Activated CD8-positive, alpha-beta T cell treated with anti-CD3 and anti-CD28 coated beads, Interleukin-2, amount 10 ng/mL, durations not matched to agents 7 days and 5 days (primary cell): ENCODE data around the gene DCST2. TPM values are rescaled to one million over a fixed set of nuclear protein-coding genes. Genes with fewer than 3 reads are reported as not detected.

Experiments used
- ATAC-seq: fragments of 150-1000 bp; cut with Tn5 transposase; one replicate; pipeline ENCODE4 v1.10.0; 2021; ENCODE audit warnings: moderate library complexity
- CTCF ChIA-PET: fragments of 350-600 bp; sonication (Branson Sonifier 250); formaldehyde crosslinking; loops from one replicate; lab custom pipeline; 2021; ENCODE audit warnings: antibody characterized with exemption; lab: Charles Lee
- POLR2A ChIA-PET: fragments of 350-600 bp; sonication (Branson Sonifier 250); formaldehyde crosslinking; loops from one replicate; lab custom pipeline; 2021; ENCODE audit warnings: antibody characterized with exemption; lab: Charles Lee
- DNase-seq: peaks from one replicate; pipeline ENCODE4 v3.0.0-alpha.2; 2020
- H3K27ac Mint-ChIP-seq: one replicate; pipeline ENCODE4 v1.8.0; 2021; ENCODE audit warnings: mild to moderate bottlenecking, mixed read lengths
- H3K27me3 Mint-ChIP-seq: one replicate; pipeline ENCODE4 v1.8.0; 2021; ENCODE audit warnings: low read depth, mixed read lengths
- H3K36me3 Mint-ChIP-seq: one replicate; pipeline ENCODE4 v1.8.0; 2021; ENCODE audit warnings: low read depth, mixed read lengths
- H3K4me1 Mint-ChIP-seq: one replicate; pipeline ENCODE4 v1.8.0; 2021; ENCODE audit warnings: low read depth, mixed read lengths
- H3K4me3 Mint-ChIP-seq: one replicate; pipeline ENCODE4 v1.8.0; 2021; ENCODE audit warnings: mild to moderate bottlenecking, mixed read lengths
- H3K9me3 Mint-ChIP-seq: one replicate; pipeline ENCODE4 v1.8.0; 2022; ENCODE audit warnings: mixed read lengths; ENCODE audit not compliant: insufficient read depth
- total RNA-seq, 2 experiments: library from RNA; stranded (reverse); gene quantifications; one replicate each; pipeline ENCODE4 v1.2.3, GENCODE V29; 2021

DCST2 gene
- total RNA-seq, 2 experiments from 2014 or later: 0.24 to 0.37 TPM

DNA sequence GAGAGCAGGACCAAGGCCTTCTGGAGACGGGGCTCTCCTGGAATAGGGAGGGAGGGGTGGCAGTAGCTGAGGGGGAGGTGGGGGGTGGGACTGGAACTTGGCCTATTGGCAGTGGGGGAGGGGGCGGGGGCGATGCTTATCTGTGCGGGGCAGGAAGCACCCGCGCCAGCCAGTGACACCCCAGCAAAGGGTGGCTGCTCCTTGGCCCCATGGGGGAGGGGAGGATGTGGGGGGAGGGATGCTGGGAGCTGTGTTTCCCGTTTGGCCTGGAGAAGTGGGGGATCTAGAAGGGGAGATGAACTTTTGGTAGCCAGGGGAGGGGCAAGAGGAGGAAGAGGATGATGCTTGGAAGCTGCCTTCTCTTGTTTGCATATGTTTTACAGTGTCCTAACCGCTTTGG is 19.9 kb downstream of the DCST2 start:
- peak overlapping the region; percentile 48 for H3K27ac Mint-ChIP-seq
- no peaks in the 10 kb centered on the region for H3K27me3 Mint-ChIP-seq
- ChIA-PET POLR2A (no interaction called here), CTCF (interaction anchor here (0.7 to 7.5 kb wide), 7 partner anchors 9 to 78 kb away, joined by 3 to 57 read pairs (median 4); partner anchors contain the start of genes ADAM15 and PMVK)
- H3K4me1 Mint-ChIP-seq: peaks cover 82% of the 10 kb centered on the region
- no peaks in the 10 kb centered on the region for H3K9me3 Mint-ChIP-seq
- no peak overlapping the region for H3K4me3 Mint-ChIP-seq
- no peak for ATAC-seq
- no peak for DNase-seq
- peaks cover 21% of the 10 kb centered on the region for H3K36me3 Mint-ChIP-seq

GRCh38 chr1:155012776-155013602 is 20.6 kb downstream of the DCST2 start:
- ChIA-PET POLR2A (no interaction called here), CTCF (interaction anchor here (0.7 to 7.5 kb wide), 8 partner anchors 9 to 79 kb away, joined by 3 to 57 read pairs (median 4); partner anchors contain the start of genes ADAM15 and PMVK)
- ATAC-seq (no peak), DNase-seq (no peak)
- Mint-ChIP-seq H3K9me3 (no peaks in the 10 kb centered on the region), H3K36me3 (peaks cover 21% of the 10 kb centered on the region), H3K4me1 (peaks cover 84% of the 10 kb centered on the region), H3K4me3 (no peak overlapping the region), H3K27ac (peak overlapping the region; percentile 48), H3K27me3 (no peaks in the 10 kb centered on the region)

- Mint-ChIP-seq H3K4me3 (no peak overlapping the region), H3K27ac (peak overlapping the region; percentile 34)
- no peak for ATAC-seq
Measured at GRCh38 chr1:155012026-155012546, 21.5 kb downstream of the DCST2 start.

DNA sequence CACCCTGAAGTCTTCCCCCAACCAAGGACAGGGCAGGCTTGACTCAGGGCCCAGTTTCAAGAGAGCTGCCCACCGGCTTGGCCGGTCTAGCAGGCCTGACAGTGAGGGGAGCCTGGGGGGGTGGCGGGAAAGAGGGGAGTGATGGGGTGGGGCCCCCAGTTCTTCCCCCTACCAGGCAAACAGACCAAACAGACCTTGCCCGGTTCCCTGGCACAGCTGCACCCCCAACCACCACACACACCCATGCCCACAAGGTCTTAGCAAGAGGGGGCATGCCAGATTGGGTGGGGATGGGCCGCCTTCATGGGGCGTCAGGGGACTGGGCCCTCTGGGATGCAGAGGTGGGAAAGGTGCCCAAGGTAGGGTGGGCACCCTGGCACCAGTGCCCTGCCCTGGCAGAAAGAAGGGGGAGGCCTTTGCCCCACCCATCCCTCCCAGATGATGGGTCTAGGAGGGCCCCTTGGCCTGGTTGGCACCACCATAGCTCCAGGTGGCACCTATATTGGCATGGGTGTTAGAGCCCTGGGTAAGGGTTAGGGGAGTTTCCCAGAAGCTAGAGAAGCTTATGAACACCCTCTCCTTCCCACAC is 22.1 kb downstream of the DCST2 start:
- ChIA-PET POLR2A (interaction anchor here (1.5 kb wide), 1 partner anchor 37 kb away, joined by 6 read pairs; the partner anchor contains the start of gene CKS1B), CTCF (interaction anchor here (1.2 to 2.3 kb wide), 4 partner anchors 8 to 34 kb away, joined by 5 to 13 read pairs (median 7); no protein-coding TSS in a partner anchor)
- Mint-ChIP-seq H3K4me3 (no peak overlapping the region), H3K27me3 (no peaks in the 10 kb centered on the region), H3K27ac (peak overlapping the region; percentile 71), H3K4me1 (peaks cover 85% of the 10 kb centered on the region), H3K36me3 (peaks cover 20% of the 10 kb centered on the region), H3K9me3 (no peaks in the 10 kb centered on the region)
- no peak for DNase-seq
- no peak for ATAC-seq

More at GRCh38 chr1:155012026-155012546, 21.5 kb downstream of the DCST2 start:
- Mint-ChIP-seq H3K27me3 (no peaks in the 10 kb centered on the region), H3K9me3 (no peaks in the 10 kb centered on the region), H3K4me1 (peaks cover 85% of the 10 kb centered on the region), H3K36me3 (peaks cover 21% of the 10 kb centered on the region)
- no peak for DNase-seq
- POLR2A ChIA-PET: no interaction called here
- CTCF ChIA-PET: interaction anchor here (1.2 to 7.5 kb wide), 7 partner anchors 8 to 75 kb away, joined by 3 to 57 read pairs (median 6); partner anchors contain the start of genes ADAM15 and PMVK

DNA sequence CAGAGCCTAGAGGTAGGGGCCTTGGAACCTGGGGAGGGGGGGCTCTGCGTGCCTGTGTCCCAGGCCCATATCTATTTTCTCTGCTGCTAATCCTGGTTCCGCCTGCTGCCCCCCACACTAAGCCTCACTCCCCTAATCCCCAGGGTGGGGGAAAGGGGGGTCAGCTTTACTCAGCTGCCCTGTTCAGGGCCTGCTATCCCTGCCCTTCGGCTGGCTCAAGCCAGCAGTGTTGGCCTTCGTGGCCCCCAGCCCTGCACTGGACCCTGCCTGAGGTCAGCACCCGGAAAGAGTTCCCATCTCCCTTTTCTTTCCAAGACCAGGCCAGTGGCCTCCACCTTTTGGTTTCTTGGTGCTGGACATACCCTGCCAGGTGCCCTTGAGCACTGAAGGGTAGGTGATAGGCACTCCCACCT is 22.6 kb downstream of the DCST2 start:
- H3K27ac Mint-ChIP-seq: peak overlapping the region; percentile 71
- peaks cover 19% of the 10 kb centered on the region for H3K36me3 Mint-ChIP-seq

DNA sequence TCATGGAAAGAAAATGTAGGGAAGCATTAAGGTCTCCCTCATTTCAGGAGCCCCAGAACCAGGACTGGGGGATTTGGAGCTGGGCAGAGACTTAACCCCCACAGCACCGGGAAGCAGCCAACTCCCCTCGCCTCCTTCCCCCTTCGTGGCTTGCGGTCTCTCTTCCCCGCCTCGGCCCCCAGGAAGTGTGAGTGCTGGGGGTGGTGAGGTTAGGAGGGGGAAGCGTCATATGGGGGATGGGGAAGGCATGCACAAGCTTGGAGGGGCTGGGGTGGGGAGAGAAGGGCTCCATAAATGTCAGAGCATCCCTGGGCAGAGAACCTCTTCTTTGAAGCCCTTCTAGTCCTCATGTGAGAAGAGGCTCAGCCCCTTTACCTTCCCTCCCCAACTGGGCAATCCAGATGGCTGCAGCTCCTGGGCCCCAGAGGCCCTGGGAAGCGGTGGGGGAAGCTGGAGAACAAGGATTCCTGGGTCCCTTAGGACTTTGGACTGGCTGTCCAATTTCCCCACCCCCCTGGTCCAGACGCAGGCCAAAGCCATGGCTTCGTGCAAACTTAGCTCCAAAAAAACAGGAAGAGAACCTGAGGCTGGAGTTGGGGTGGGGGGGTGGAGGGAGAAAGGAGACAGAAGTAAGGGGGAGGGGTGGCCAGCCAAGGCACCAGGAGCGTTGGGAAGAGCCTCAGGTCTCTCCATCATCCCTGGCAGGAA is 23.2 kb downstream of the DCST2 start:
- Mint-ChIP-seq H3K27ac (peak overlapping the region; percentile 70), H3K27me3 (no peaks in the 10 kb centered on the region), H3K4me3 (peak overlapping the region; percentile 57), H3K9me3 (no peaks in the 10 kb centered on the region), H3K4me1 (peaks cover 85% of the 10 kb centered on the region), H3K36me3 (peaks cover 13% of the 10 kb centered on the region)
- peak; percentile 45 for DNase-seq
- CTCF ChIA-PET: interaction anchor here (0.7 to 2.1 kb wide), 8 partner anchors 9 to 75 kb away, joined by 3 to 6 read pairs (median 4); partner anchors contain the start of genes ADAM15 and LENEP
- POLR2A ChIA-PET: interaction anchor here (1.1 to 1.5 kb wide), 2 partner anchors 9 to 36 kb away, joined by 4 to 6 read pairs; partner anchors contain the start of gene CKS1B
- ATAC-seq: no peak

More for the DNA sequence above, 22.6 kb downstream of the DCST2 start:
- Mint-ChIP-seq H3K27me3 (no peaks in the 10 kb centered on the region), H3K4me1 (peaks cover 85% of the 10 kb centered on the region), H3K9me3 (no peaks in the 10 kb centered on the region), H3K4me3 (no peak overlapping the region)
- ATAC-seq: no peak
- ChIA-PET POLR2A (interaction anchor here (1.1 to 1.5 kb wide), 2 partner anchors 10 to 36 kb away, joined by 4 to 6 read pairs; partner anchors contain the start of gene CKS1B), CTCF (interaction anchor here (1.0 to 2.1 kb wide), 6 partner anchors 9 to 50 kb away, joined by 3 to 6 read pairs (median 4); partner anchors contain the start of genes ADAM15 and LENEP)
- DNase-seq: no peak

DNA sequence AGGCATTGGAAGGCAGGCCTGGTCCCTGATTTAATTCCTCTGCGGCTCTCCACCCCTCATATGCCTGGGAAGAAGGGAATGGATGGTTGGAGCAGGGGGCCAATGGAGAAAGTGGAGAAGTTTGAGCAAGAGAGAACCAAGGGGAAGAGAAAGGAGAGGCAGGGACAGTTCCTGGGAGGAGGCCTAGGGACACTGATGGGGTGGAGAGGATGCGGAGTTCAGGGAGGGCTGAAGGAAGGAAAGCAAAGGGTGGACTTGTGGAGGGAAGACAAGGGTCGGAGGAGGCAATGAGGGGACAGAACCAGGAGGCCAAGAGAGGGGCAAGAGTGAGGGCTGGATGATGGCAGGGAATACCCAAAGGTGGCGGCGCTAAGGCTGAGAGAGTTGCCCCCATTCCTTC is 23.8 kb downstream of the DCST2 start:
- Mint-ChIP-seq H3K4me3 (peak overlapping the region; percentile 57), H3K36me3 (peaks cover 13% of the 10 kb centered on the region), H3K9me3 (no peaks in the 10 kb centered on the region), H3K4me1 (peaks cover 89% of the 10 kb centered on the region), H3K27me3 (no peaks in the 10 kb centered on the region), H3K27ac (peak overlapping the region; percentile 70)
- CTCF ChIA-PET: interaction anchor here (1.0 to 2.1 kb wide), 6 partner anchors 10 to 75 kb away, joined by 3 to 6 read pairs (median 4); partner anchors contain the start of gene ADAM15
- DNase-seq: no peak
- POLR2A ChIA-PET: interaction anchor here (1.5 kb wide), 1 partner anchor 35 kb away, joined by 6 read pairs; the partner anchor contains the start of gene CKS1B
- no peak for ATAC-seq

GRCh38 chr1:155009221-155009711 is 24.3 kb downstream of the DCST2 start:
- Mint-ChIP-seq H3K27ac (peak overlapping the region; percentile 70), H3K36me3 (peaks cover 15% of the 10 kb centered on the region)
- CTCF ChIA-PET: no interaction called here

DNA sequence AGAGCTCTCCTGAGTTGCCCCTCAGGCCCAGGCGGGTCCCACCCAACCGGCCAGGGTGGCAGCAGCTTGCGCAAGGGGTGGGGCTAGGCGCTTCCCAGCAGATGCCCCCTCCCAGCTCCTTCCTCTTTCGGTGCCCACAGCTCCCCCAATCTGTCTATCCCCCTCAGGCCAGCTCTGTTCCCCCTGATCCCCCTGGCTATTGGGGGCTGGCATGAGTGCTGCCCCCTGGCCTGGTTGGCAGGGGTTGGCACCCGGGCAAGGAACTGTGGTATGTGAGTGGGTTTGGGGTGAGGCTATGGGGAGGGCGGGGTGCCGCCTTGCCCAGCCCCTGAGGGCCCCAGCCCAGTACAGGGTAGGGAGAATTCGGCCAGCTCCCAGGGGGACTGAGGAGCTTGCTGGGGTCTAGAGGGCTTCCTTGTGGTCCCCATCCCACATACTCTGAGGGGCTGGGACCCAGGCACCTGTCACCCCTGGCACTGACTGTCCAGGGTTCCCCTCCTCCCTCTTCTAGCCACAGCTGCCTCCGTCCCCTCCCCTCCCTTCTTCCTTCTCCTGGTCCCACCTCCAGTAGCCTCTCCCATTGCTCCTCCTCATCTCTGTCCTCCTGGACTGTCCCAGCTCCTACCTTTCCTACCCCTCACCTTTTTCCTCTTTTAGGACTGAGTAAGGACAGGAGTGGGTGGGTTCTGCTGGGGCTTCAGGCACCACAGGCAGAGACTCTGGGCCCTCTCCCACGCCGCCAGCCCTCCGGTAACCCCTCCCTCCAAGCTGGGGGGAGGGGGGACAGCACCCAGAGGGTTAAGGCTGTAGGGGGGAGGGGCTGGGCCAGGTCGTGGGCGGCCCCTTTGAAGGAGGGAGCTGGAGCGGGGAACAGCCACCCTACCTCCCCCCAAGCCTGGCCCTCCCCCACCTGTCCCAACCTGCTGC is 25.3 kb downstream of the DCST2 start:
- H3K36me3 Mint-ChIP-seq: peaks cover 9% of the 10 kb centered on the region
- POLR2A ChIA-PET: interaction anchor here (0.7 kb wide), 1 partner anchor 36 kb away, joined by 3 read pairs; no protein-coding TSS in a partner anchor
- CTCF ChIA-PET: interaction anchor here (1.5 to 3.1 kb wide), 2 partner anchors 9 kb away, joined by 5 to 38 read pairs; no protein-coding TSS in a partner anchor
- DNase-seq: no peak
- peaks cover 88% of the 10 kb centered on the region for H3K4me1 Mint-ChIP-seq
- H3K9me3 Mint-ChIP-seq: no peaks in the 10 kb centered on the region
- H3K4me3 Mint-ChIP-seq: no peak overlapping the region
- no peak overlapping the region for H3K27ac Mint-ChIP-seq
- H3K27me3 Mint-ChIP-seq: no peaks in the 10 kb centered on the region
- ATAC-seq: no peak

More at GRCh38 chr1:155009221-155009711, 24.3 kb downstream of the DCST2 start:
- ATAC-seq (no peak), DNase-seq (no peak)
- no peaks in the 10 kb centered on the region for H3K9me3 Mint-ChIP-seq
- H3K27me3 Mint-ChIP-seq: no peaks in the 10 kb centered on the region
- peaks cover 90% of the 10 kb centered on the region for H3K4me1 Mint-ChIP-seq
- POLR2A ChIA-PET: no interaction called here
- H3K4me3 Mint-ChIP-seq: no peak overlapping the region
